GM23338 (cell line): ENCODE data around the gene HLA-DMA.

Source experiments
- CREB1 ChIP-seq: fragments of 250-450 bp; sonication (Bioruptor Pico); IDR thresholded peaks from 2 replicates; pipeline ENCODE4 v1.5.0; 2020; ENCODE audit warnings: low read depth, mild to moderate bottlenecking, moderate library complexity
- CTCF ChIP-seq, 2 experiments: fragments of 200-600 bp in 1 of 2; sonication (generic) in 1 of 2; conservative IDR thresholded peaks; 2 replicates each; pipeline versions ENCODE4 v1.5.1 to v1.6.1; 2016 to 2017; ENCODE audit warnings: antibody characterized with exemption in 2 of 2, low read depth in 2 of 2, mild to moderate bottlenecking in 2 of 2, moderate library complexity in 1 of 2
- EZH2 ChIP-seq: fragments of 200-600 bp; sonication (generic); IDR thresholded peaks from one replicate; pipeline ENCODE4 v1.8.0; 2017; ENCODE audit warnings: antibody characterized with exemption, mild to moderate bottlenecking, low read depth; ENCODE audit not compliant: unreplicated experiment
- EZH2phosphoT487 ChIP-seq: fragments of 200-600 bp; sonication (generic); IDR thresholded peaks from one replicate; pipeline ENCODE4 v1.8.1; 2018; ENCODE audit warnings: antibody characterized with exemption; ENCODE audit not compliant: unreplicated experiment
- JUNB ChIP-seq: IDR thresholded peaks from one replicate; pipeline ENCODE4 v1.6.1; 2016; ENCODE audit warnings: antibody characterized with exemption; ENCODE audit not compliant: unreplicated experiment
- NANOG ChIP-seq: IDR thresholded peaks from 2 replicates; pipeline ENCODE4 v1.6.1; 2016; ENCODE audit warnings: antibody characterized with exemption, borderline replicate concordance
- POLR2AphosphoS5 ChIP-seq: IDR thresholded peaks from 2 replicates; pipeline ENCODE4 v1.6.1; 2016; ENCODE audit warnings: antibody characterized with exemption, low read depth
- REST ChIP-seq: IDR thresholded peaks from one replicate; pipeline ENCODE4 v1.6.1; 2018; ENCODE audit warnings: antibody characterized with exemption; ENCODE audit not compliant: unreplicated experiment
- ZNF114 ChIP-seq: fragments of 250-450 bp; sonication (Bioruptor Pico); IDR thresholded peaks from 2 replicates; pipeline ENCODE4 v1.5.0; 2020; ENCODE audit warnings: mild to moderate bottlenecking, moderate library complexity
- ZNF331 ChIP-seq: fragments of 250-450 bp; sonication (Bioruptor Pico); IDR thresholded peaks from 2 replicates; pipeline ENCODE4 v1.5.0; 2020; ENCODE audit warnings: low read depth, mild to moderate bottlenecking, moderate library complexity

- TF ChIP-seq REST (no peak), CTCF (conservative IDR thresholded peaks at IDR 0.05; ENCODE audit: low read depth in 2 of 2) (no peak), NANOG (no peak), EZH2phosphoT487 (no peak), CREB1 (CRISPR knock-in tag) (no peak), POLR2AphosphoS5 (no peak), EZH2 (no peak), JUNB (no peak), ZNF331 (CRISPR knock-in tag) (no peak), ZNF114 (CRISPR knock-in tag) (no peak)
These were observed 48.9 kb downstream of the HLA-DMA start for GRCh38 chr6:32903952-32904351.
